Measurements from ENCODE around the gene NUB1.

NUB1 gene

GRCh38 chr7:151405588-151405987 lies 64.0 kb downstream of the NUB1 start:
- no peak for ATAC-seq
- Mint-ChIP-seq H3K27ac (no peak overlapping the region), H3K36me3 (no peaks in the 10 kb centered on the region), H3K4me3 (no peak overlapping the region), H3K27me3 (peaks cover 45% of the 10 kb centered on the region), H3K4me1 (peaks cover 26% of the 10 kb centered on the region), H3K9me3 (no peaks in the 10 kb centered on the region)

DNA sequence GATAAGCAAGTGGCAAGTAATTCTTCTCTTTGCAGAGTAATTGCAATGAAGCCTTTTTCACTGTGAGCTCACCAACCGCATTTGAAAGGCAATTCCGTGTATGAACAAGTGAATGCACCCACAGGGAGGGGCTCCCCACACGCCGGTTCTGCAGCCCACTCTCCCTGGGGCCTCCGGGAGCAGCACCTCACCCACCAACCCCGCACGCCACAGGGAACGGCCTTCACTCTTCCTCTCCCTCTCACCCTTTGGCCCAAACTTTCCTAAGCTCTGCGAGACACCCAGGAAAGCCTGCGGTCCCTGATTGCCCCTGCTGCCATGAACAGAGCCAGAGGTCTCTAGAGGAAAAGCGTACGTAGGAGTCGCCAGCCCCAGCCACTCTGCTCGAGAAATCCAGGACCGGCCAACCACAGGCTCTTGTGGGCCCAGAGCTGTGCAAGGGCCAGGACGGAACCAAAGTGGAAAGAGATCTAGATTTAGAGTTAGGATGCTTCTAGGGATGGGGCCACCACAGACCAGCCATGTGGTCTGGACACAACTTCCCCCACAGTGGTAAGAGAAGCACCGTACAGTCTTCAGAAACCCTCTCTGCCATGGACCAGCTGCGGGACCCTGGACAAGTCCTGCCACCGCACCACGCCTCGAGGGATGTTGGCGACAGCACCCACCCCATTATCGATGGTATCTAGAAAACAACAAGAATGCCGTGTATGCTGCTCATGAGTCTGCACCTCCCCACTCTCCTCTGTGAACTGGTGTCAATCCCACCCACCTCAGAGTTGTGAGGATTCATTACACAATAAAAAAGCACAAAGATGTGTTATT lies 64.7 kb downstream of the NUB1 start:
- Mint-ChIP-seq H3K27me3 (peaks cover 52% of the 10 kb centered on the region), H3K9me3 (no peaks in the 10 kb centered on the region), H3K4me3 (no peak overlapping the region), H3K4me1 (peaks cover 26% of the 10 kb centered on the region), H3K36me3 (no peaks in the 10 kb centered on the region), H3K27ac (no peak overlapping the region)
- ATAC-seq: no peak

GRCh38 chr7:151406886-151407583 lies 65.4 kb downstream of the NUB1 start:
- Mint-ChIP-seq H3K4me3 (no peak overlapping the region), H3K27ac (no peak overlapping the region)

GRCh38 chr7:151408498-151408838 lies 66.9 kb downstream of the NUB1 start:
- peak overlapping the region; percentile 74 for H3K4me3 Mint-ChIP-seq
- no peak for ATAC-seq
- peaks cover 36% of the 10 kb centered on the region for H3K4me1 Mint-ChIP-seq
- no peaks in the 10 kb centered on the region for H3K9me3 Mint-ChIP-seq
- H3K27ac Mint-ChIP-seq: no peak overlapping the region
- H3K36me3 Mint-ChIP-seq: no peaks in the 10 kb centered on the region
- peaks cover 74% of the 10 kb centered on the region for H3K27me3 Mint-ChIP-seq

More at GRCh38 chr7:151406886-151407583, 65.4 kb downstream of the NUB1 start:
- H3K9me3 Mint-ChIP-seq: no peaks in the 10 kb centered on the region
- H3K27me3 Mint-ChIP-seq: peaks cover 60% of the 10 kb centered on the region
- H3K4me1 Mint-ChIP-seq: peaks cover 30% of the 10 kb centered on the region
- H3K36me3 Mint-ChIP-seq: no peaks in the 10 kb centered on the region
- no peak for ATAC-seq

DNA sequence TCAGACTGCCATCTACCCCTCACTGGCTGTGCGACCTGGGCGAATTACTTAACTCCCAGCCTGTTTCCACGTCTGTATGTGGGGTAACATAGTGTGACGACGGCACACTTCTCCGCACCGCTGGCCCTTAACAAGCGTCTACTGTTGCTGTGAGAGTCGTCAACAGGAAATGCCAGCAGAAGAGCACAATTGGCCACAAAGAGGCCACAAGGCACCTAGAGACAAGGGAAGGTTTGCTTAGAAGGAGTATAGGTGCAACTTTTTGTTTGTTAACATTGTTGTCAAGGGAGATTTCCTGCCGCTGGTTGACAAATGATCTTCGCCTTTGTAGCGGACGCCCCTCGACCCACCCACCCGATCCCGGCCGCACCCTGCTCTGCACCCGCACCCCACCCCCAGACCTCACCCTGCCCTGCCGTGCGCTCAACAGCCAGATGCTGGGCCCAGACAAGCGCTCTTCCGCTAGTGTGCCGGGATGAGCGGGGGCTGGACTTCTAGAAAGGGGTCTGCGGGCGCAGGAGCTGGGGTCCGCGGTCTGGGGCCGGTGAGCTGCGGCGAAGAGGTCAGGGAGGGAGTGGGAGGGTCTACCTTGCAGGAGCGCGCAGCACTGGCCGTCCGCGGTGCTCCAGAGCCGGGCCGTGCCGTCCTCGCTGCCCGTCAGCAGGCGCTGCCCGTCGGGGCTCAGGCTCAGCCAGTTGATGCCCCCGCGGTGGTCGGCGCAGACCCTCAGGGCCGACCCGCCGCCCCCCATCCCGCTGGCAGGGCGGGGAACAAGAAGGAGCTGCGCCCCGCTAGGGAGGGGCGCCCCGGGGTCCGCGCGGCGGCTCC lies 67.4 kb downstream of the NUB1 start:
- Mint-ChIP-seq H3K36me3 (no peaks in the 10 kb centered on the region), H3K9me3 (no peaks in the 10 kb centered on the region), H3K4me3 (peak overlapping the region; percentile 74), H3K27me3 (peaks cover 80% of the 10 kb centered on the region), H3K27ac (no peak overlapping the region), H3K4me1 (peaks cover 35% of the 10 kb centered on the region)
- peak; percentile 60 for ATAC-seq

DNA sequence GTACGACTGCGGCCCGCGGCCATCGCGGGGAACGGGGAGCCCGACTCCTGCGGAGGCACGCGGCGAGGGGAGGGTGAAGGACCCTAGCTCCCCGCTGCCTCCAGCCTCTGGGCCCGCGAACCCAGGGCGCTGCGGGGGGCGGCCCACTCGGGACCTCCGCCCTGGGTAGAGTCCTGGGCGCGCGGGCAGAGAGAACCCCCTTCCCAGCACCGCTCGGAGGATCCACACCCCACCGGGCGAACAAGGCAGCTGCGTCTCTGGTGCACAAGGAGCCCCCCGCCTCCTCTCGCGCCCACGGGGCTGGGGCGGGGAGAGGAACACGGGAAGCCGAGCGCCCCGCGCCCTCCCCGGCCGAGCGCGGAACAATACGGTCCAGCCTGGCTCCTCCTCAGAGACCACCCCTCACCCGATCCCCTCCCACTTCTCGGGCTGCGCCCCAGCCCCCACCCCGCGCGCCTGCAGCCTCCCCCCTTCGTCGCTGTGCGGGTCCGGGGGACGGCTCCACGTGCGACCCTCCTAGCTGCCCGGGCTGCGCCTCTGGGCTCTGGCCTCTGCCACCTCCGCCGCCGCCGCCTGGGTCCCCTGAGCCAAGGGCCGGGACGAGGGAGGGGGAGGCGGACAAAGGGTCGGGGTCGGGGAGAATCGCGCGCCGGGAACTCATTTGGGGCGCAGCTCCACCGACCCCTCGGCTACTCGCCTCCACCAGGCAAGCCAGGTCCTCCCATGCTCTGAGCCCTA lies 68.2 kb downstream of the NUB1 start, which contains the start of gene WDR86:
WDR86 (minus strand) TSS at position 372 of the 738 bp plus-strand sequence. CDS start 449 bp downstream, outside the sequence.
- Mint-ChIP-seq H3K4me3 (peak within 1 kb of the TSS; percentile 74), H3K9me3 (no peaks in the 10 kb centered on the region), H3K4me1 (peaks cover 31% of the 10 kb centered on the region), H3K27ac (no peak within 1 kb of the TSS), H3K36me3 (no peaks in the 10 kb centered on the region), H3K27me3 (peaks cover 86% of the 10 kb centered on the region)
- peak; percentile 12 for ATAC-seq

- Mint-ChIP-seq H3K27ac (no peak overlapping the region), H3K9me3 (no peaks in the 10 kb centered on the region), H3K4me1 (peaks cover 31% of the 10 kb centered on the region), H3K4me3 (peak overlapping the region; percentile 43), H3K36me3 (no peaks in the 10 kb centered on the region), H3K27me3 (peaks cover 78% of the 10 kb centered on the region)
- ATAC-seq: no peak
Measured at GRCh38 chr7:151410405-151411390, 69.1 kb downstream of the NUB1 start.

DNA sequence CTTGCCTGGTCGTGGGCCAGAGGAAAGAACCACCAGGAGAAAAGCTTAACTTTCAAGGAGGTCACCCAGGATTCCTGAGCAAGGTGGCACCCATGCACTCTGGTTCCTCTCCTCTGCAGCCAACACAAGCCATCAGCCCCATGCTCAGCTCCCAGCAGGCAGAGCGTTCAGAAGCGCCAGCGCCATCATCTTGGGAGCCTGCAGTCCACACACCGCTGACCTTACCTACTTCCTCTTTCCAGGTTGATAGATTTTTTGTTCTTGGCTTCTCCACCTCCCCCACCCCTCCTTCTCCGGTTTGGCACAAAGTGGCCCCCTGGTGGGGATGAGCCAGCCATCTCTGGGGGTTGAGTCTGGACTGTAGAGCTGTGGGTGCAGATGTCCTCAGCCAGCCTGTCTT lies 69.9 kb downstream of the NUB1 start:
- no peak overlapping the region for H3K27ac Mint-ChIP-seq
- no peaks in the 10 kb centered on the region for H3K9me3 Mint-ChIP-seq
- ATAC-seq: peak; percentile 48
- H3K36me3 Mint-ChIP-seq: no peaks in the 10 kb centered on the region
- peaks cover 31% of the 10 kb centered on the region for H3K4me1 Mint-ChIP-seq
- no peak overlapping the region for H3K4me3 Mint-ChIP-seq
- H3K27me3 Mint-ChIP-seq: peaks cover 70% of the 10 kb centered on the region

DNA sequence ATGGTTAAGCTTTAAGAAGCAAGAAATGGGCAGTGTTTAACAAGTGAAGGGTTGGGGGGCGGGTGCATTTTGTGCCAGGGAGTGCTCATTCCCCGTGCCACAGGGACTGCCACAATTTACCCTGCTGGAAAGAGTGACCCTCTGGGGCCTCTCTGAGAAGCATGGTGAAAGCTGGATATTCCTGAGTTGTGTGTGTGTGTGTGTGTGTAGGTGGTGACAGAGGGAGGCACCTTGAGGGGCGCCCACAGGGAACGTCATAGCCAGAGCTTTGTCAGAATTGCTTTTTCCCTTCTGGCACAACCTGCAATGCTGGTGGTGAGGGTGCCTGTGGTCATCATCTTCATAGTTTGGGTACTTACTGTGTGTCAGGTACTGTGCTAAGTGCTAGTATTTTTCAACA lies 70.7 kb downstream of the NUB1 start:
- H3K36me3 Mint-ChIP-seq: no peaks in the 10 kb centered on the region
- no peak for ATAC-seq
- peaks cover 31% of the 10 kb centered on the region for H3K4me1 Mint-ChIP-seq
- H3K27me3 Mint-ChIP-seq: peaks cover 70% of the 10 kb centered on the region
- H3K9me3 Mint-ChIP-seq: no peaks in the 10 kb centered on the region
- no peak overlapping the region for H3K27ac Mint-ChIP-seq
- no peak overlapping the region for H3K4me3 Mint-ChIP-seq

DNA sequence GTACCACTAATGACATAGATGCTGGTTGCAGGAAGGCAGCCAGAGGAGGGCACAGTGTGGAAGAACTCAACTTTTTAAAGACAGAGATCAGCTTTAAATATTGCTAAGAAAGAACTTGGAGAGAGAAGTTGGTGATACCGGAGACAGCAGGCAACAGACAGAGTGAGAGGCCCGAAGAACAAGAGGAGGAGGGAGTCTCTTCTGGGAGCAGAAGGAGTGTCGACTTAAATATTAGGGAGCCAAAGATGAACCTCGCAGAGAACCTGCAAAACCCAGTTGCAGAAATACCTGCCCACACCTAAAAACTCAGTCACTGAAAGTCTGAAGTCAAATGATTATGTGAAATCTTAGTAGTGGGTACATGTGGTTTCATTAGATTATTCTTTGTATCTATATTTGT lies 71.6 kb downstream of the NUB1 start:
- H3K4me1 Mint-ChIP-seq: peaks cover 31% of the 10 kb centered on the region
- peaks cover 2% of the 10 kb centered on the region for H3K9me3 Mint-ChIP-seq
- no peak overlapping the region for H3K27ac Mint-ChIP-seq
- H3K27me3 Mint-ChIP-seq: peaks cover 65% of the 10 kb centered on the region
- peaks cover 4% of the 10 kb centered on the region for H3K36me3 Mint-ChIP-seq
- ATAC-seq: no peak
- H3K4me3 Mint-ChIP-seq: no peak overlapping the region

DNA sequence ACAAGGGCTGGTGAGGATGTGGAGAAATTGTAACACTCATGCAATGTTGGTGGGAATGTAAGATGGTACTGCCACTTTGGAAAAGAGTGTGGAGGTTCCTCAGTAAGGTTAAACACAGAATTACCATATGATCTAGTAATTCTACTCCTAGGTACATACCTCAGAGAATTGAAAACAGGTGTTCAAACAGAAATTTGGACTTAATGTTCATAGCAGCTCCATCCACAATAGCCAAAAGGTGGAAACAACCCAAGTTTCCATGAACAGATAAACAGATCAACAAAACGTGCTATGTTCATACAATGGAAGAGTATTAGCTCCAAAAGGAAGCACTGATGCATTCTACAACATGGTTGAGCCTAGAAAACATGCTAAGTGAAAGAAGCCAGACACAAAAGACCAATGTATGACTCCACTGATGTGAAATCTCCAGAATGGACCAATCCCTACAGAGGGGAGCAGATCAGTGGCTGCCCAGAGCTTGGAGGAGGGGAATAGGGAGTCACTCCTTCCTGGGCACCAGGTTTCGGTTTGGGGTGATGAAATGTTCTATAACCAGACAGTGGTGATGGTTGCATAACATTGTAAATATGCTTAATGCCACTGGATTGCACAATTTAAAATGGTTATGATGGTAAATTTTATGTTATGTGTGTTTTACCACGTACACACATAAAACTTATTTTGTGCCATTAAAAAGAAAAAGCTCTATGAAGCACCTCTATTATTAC lies 73.9 kb downstream of the NUB1 start:
- Mint-ChIP-seq H3K4me3 (no peak overlapping the region), H3K4me1 (peaks cover 19% of the 10 kb centered on the region), H3K27me3 (peaks cover 59% of the 10 kb centered on the region)

DNA sequence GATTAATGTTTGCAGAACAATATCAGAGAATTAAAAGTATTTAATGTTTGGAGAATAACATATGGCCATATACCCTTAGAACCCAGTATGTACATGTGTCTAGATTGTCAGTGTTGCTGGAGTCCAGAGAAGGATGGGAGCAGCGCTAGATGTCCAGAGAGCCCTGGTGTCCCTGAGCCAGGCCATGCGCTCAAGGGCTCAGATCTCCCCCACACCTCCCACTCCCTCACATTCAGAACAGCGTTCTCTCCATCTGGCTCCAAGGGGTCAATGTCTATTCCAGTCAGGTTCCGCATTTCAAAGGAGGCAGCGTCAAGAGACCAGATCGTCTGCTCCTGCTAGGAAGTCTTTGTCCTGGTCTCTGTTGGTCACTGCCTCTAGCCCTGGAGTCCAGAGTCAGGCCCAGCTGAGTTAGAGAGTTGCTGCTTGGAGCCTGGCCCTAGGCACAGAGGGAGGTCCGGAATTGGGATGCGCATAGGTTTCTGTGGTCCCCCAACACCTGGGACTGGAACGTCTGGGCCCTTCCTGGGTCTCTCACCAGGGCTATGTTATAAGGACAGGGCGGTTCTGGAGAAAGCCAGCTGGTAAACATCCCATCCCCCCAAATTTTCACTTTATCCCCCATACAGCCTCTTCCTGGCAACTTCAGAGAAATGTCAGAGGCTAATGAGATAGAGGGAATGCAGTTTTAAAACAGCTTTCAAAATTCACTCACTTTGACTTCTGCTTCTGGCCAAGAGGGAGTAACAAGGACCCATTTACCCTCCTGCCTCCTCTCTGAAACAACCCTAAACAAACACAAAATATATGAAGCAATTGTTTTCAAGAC lies 74.7 kb downstream of the NUB1 start:
- H3K4me1 Mint-ChIP-seq: peaks cover 11% of the 10 kb centered on the region
- peaks cover 59% of the 10 kb centered on the region for H3K27me3 Mint-ChIP-seq
- peaks cover 9% of the 10 kb centered on the region for H3K9me3 Mint-ChIP-seq
- peaks cover 6% of the 10 kb centered on the region for H3K36me3 Mint-ChIP-seq
- H3K4me3 Mint-ChIP-seq: no peak overlapping the region
- no peak overlapping the region for H3K27ac Mint-ChIP-seq
- ATAC-seq: no peak

More for the DNA sequence above, 73.9 kb downstream of the NUB1 start:
- no peak for ATAC-seq
- Mint-ChIP-seq H3K36me3 (peaks cover 6% of the 10 kb centered on the region), H3K9me3 (peaks cover 7% of the 10 kb centered on the region), H3K27ac (no peak overlapping the region)

GRCh38 chr7:151416941-151417315 lies 75.3 kb downstream of the NUB1 start:
- Mint-ChIP-seq H3K9me3 (peaks cover 13% of the 10 kb centered on the region), H3K27me3 (peaks cover 59% of the 10 kb centered on the region), H3K4me3 (no peak overlapping the region), H3K4me1 (peaks cover 6% of the 10 kb centered on the region), H3K27ac (no peak overlapping the region), H3K36me3 (peaks cover 6% of the 10 kb centered on the region)
- ATAC-seq: no peak
